ENCODE measurements around the gene PARD3B.

DNA sequence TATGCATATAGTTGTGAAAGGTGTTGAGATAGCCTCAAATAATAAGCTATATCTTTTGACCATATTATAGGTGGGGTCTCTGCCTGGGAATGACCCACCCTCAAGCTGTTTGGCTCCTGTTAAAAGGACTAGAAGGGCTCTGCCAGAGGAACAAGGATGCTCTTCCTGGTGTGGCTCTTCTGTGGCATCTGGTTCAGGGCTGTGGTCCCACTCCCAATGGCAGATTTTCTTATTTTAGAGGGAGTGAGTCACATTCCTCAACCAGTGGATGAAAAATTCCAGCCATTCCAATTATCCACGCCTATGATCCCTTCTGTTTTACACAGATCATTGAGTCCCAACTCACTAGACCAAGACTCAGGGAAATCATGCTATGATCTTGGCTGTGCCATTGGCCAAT lies 119.9 kb downstream of the PARD3B start:
- TF ChIP-seq POLR2A (IDR thresholded peaks at IDR 0.05; ENCODE audit: extremely low read depth, insufficient read length): no peak
- TF ChIP-seq, protein P1, sequence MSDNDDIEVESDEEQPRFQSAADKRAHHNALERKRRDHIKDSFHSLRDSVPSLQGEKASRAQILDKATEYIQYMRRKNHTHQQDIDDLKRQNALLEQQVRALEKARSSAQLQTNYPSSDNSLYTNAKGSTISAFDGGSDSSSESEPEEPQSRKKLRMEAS (IDR thresholded peaks at IDR 0.05; ENCODE audit: low read depth, low read length): no peak
